ENCODE data around the gene TEX264. TPM values are rescaled to one million over a fixed set of nuclear protein-coding genes. Genes with fewer than 3 reads are reported as not detected.

The TEX264 gene
- total RNA-seq, 6 experiments from 2014 or later, result 39.2 to 56.3 (median 42.2) TPM

DNA sequence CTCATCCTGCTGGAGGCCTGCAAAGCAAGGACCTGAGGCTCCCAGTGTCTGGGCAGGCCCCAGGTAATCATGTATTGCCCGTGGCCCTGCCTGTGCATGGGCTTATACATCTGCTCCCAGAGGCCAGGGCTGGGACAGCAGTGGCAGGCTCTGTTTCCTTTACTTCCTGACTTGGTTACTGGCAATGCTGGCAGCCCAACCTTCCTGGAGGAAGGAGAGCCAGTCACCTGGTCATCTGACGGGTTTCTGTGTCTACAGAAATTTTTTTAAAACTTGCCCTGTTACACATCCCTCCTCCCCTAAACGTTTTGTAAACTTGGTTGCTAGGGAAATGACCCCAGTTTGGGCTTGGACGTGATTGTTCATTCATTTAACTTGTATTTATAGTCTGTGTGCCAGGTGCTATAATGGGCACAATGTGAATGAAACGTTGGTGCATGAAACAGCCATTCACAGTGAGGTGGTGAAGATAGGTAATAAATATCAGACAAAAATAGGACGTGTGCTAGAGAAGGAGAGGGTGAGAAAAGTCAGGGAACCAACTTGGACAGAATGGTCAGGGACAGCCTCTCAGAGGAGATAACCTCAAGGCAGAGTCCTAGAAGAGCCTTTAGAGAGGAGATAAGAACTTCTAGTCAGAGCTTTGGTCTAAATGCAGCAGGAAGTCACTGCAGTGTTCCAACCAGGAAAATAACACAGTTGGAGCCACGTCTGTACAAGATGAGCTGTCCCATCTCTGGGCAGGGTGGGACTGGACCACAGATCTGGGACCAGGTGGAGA, 14.1 kb downstream of the TEX264 start:
- H3K36me3 Mint-ChIP-seq (ENCODE audit: low read depth), result peaks cover 16% of the 10 kb centered on the region
- no peak overlapping the region for H3K4me3 Mint-ChIP-seq
- H3K27me3 Mint-ChIP-seq (ENCODE audit: insufficient read depth), result peaks cover 5% of the 10 kb centered on the region; the same call in 1 of the 2 replicates
- no peaks in the 10 kb centered on the region for H3K9me3 Mint-ChIP-seq
- peaks cover 55% of the 10 kb centered on the region for H3K4me1 Mint-ChIP-seq (ENCODE audit: low read depth)
- no peak for DNase-seq
- TF ChIP-seq, protein P1, sequence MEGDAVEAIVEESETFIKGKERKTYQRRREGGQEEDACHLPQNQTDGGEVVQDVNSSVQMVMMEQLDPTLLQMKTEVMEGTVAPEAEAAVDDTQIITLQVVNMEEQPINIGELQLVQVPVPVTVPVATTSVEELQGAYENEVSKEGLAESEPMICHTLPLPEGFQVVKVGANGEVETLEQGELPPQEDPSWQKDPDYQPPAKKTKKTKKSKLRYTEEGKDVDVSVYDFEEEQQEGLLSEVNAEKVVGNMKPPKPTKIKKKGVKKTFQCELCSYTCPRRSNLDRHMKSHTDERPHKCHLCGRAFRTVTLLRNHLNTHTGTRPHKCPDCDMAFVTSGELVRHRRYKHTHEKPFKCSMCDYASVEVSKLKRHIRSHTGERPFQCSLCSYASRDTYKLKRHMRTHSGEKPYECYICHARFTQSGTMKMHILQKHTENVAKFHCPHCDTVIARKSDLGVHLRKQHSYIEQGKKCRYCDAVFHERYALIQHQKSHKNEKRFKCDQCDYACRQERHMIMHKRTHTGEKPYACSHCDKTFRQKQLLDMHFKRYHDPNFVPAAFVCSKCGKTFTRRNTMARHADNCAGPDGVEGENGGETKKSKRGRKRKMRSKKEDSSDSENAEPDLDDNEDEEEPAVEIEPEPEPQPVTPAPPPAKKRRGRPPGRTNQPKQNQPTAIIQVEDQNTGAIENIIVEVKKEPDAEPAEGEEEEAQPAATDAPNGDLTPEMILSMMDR (IDR thresholded peaks at IDR 0.05), result no peak
- H3K27ac Mint-ChIP-seq, result no peak overlapping the region; the same call in 1 of the 2 replicates

DNA sequence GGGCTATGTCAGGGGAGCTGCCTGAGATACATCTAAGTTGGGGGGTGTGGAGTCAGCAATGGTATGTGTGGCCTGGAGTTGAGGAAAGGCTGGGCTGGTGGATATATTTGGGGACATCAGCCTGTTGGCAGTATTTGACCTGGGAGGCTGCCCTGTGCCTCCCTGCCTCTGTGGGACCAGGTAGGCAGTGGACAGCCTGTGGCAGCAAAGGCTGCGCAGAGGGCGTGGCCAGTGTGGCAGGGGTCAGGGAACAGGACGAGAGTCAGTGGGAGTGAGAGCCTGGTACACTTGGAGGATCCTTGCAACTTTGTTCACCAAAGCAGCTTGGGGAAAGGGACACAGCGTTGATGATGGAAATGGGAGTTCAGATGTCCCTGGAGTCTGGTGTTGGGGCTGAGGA, 15.0 kb downstream of the TEX264 start:
- Mint-ChIP-seq H3K27ac (peak overlapping the region; percentile 58; the same call in 1 of the 2 replicates), H3K4me3 (no peak overlapping the region), H3K27me3 (ENCODE audit: insufficient read depth) (peaks cover 3% of the 10 kb centered on the region; the same call in 1 of the 2 replicates), H3K9me3 (no peaks in the 10 kb centered on the region), H3K36me3 (ENCODE audit: low read depth) (peaks cover 16% of the 10 kb centered on the region), H3K4me1 (ENCODE audit: low read depth) (peaks cover 48% of the 10 kb centered on the region)
- TF ChIP-seq, protein P1 (IDR thresholded peaks at IDR 0.05), result no peak
- DNase-seq, result no peak

DNA sequence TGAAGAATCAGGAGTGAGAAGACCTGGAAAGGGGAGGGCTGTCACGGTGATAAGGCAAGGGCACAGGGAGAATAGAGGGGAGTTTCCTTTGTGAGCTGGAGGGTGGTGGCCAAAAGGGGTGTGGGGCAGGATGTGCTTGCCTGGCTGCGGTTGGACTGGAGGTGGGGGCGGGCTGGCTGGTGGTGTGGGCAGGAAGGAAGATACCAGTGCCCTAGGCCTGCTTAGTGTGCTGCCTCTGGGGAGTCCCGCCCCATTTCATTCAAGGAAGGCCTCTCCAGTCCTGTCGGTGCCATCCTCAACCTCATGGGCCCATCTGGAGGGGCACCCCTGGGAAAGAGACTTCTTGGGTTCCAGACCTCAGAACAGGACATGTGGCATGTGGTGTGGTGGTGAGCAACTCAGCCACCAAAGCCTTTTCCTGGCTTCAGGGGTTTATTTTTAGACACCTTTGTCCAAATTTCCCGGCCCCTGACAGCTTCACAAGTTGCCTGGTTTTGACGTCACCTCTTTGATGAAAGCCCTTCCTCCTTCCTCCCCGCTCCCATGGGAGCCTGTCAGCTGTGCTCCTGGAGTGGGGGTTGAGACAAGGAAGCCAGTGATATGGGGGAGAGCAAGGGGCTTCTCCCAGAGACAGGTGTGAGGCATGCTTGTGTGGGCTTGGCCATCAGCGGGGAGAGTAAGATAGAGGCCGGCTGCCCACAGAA, 15.6 kb downstream of the TEX264 start:
- Mint-ChIP-seq H3K27ac (peak overlapping the region; percentile 82), H3K36me3 (ENCODE audit: low read depth) (peaks cover 16% of the 10 kb centered on the region), H3K4me3 (peak overlapping the region; percentile 43; the same call in 1 of the 2 replicates), H3K27me3 (ENCODE audit: insufficient read depth) (peaks cover 1% of the 10 kb centered on the region), H3K9me3 (no peaks in the 10 kb centered on the region), H3K4me1 (ENCODE audit: low read depth) (peaks cover 42% of the 10 kb centered on the region)
- TF ChIP-seq, protein P1 (IDR thresholded peaks at IDR 0.05), result no peak
- DNase-seq, result no peak

DNA sequence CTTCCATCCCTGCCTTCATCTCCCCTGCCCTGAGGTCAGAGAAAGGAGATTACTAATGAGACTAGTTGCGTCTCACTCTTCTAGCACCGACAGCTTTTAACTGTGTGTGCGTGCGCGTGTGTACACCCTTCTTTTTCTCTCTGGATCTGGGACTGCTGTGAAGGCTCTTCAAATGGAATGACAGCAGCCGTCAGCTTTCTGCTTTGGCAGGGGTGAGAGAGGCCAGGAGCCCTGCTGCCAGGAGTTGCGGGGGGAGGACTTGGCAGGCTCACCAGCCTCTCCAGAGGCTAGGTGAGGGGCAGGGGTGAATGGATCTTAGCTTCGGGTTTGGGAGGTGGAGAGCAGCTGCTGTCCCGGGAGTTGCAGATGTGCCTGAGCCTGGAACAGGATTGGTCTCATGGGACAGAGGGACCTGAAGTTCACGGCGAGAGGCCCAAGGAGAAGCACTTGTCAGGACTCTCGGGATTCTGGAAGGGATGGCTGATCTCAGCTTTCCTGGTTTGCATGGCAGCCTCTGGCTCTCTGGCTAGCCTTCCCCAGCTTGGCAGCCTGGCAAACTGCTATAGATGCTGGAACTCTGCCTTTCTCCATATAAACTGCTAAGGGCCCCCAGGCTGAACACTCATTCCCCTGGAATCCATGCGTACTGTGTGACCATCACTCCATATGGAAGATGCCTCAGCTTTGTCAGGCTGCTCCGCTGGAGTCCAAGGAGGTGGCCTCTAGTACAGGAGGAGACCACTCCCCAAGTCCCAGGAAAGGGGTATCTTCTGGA, 16.6 kb downstream of the TEX264 start:
- Mint-ChIP-seq H3K27me3 (ENCODE audit: insufficient read depth) (peaks cover 2% of the 10 kb centered on the region), H3K9me3 (no peaks in the 10 kb centered on the region), H3K36me3 (ENCODE audit: low read depth) (peaks cover 11% of the 10 kb centered on the region), H3K4me1 (ENCODE audit: low read depth) (peaks cover 43% of the 10 kb centered on the region), H3K4me3 (peak overlapping the region; percentile 43), H3K27ac (peak overlapping the region; percentile 82)
- peak; percentile 71 for DNase-seq
- TF ChIP-seq, protein P1 (IDR thresholded peaks at IDR 0.05), result no peak

DNA sequence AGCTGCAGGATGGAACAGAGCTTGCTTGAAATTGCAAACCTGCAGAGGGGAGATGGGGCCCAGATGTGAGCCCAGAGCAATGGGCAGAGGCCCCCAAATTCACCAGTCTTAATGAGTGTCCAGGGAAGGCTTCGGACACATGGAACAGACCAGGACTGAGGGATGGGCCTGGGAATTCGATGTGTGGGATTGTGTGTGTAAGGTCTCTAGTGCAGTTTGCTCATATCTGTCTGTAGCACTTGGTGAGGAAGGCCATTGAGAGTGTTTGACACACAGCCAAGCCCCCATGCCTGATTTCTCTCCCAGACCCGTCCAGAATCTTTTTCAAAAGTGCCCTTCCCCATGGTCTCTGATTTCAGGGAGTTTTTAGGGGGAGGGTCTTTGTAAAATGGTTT, 17.2 kb downstream of the TEX264 start:
- Mint-ChIP-seq H3K27ac (peak overlapping the region; percentile 82), H3K9me3 (no peaks in the 10 kb centered on the region), H3K4me3 (no peak overlapping the region), H3K4me1 (ENCODE audit: low read depth) (peaks cover 43% of the 10 kb centered on the region), H3K27me3 (ENCODE audit: insufficient read depth) (peaks cover 2% of the 10 kb centered on the region), H3K36me3 (ENCODE audit: low read depth) (peaks cover 11% of the 10 kb centered on the region)
- TF ChIP-seq, protein P1 (IDR thresholded peaks at IDR 0.05), result no peak
- no peak for DNase-seq

All from HFFc6 (cell line).